ENCODE results near the gene MRPL45.

MRPL45 gene

GRCh38 chr17:38325221-38325851, 28.4 kb downstream of the MRPL45 start:
- DNase-seq = no peak

GRCh38 chr17:38326996-38327792, 30.2 kb downstream of the MRPL45 start:
- no peak for DNase-seq

GRCh38 chr17:38327936-38328335, 31.0 kb downstream of the MRPL45 start:
- no peak for DNase-seq

- no peak for DNase-seq
Observed at GRCh38 chr17:38328620-38329019, 31.7 kb downstream of the MRPL45 start.

- DNase-seq = no peak
Observed at GRCh38 chr17:38329284-38329683, 32.3 kb downstream of the MRPL45 start.

- no peak for DNase-seq
Observed at GRCh38 chr17:38329808-38330730, 33.1 kb downstream of the MRPL45 start.

GRCh38 chr17:38330941-38331411, 34.0 kb downstream of the MRPL45 start:
- DNase-seq = no peak

GRCh38 chr17:38332735-38333134, 35.8 kb downstream of the MRPL45 start:
- no peak for DNase-seq

GRCh38 chr17:38333635-38334295, 36.8 kb downstream of the MRPL45 start:
- no peak for DNase-seq

GRCh38 chr17:38334480-38335364, 37.8 kb downstream of the MRPL45 start:
- no peak for DNase-seq

- no peak for DNase-seq
Observed at GRCh38 chr17:38336838-38337237, 39.9 kb downstream of the MRPL45 start.

GRCh38 chr17:38338053-38338452, 41.1 kb downstream of the MRPL45 start:
- DNase-seq = no peak

GRCh38 chr17:38338535-38338934, 41.6 kb downstream of the MRPL45 start:
- DNase-seq = no peak

GRCh38 chr17:38339891-38340290, 42.9 kb downstream of the MRPL45 start:
- DNase-seq = no peak

- peak; percentile 51 for DNase-seq
Observed at GRCh38 chr17:38341035-38341721, 44.2 kb downstream of the MRPL45 start.

GRCh38 chr17:38342886-38343607, 46.1 kb downstream of the MRPL45 start:
- DNase-seq = no peak

- DNase-seq = no peak
Observed at GRCh38 chr17:38343608-38344419, 46.8 kb downstream of the MRPL45 start, which contains the start of gene GPR179. TSS of gene GPR179 (minus strand) at chr17:38343956. CDS start at chr17:38343789, 167 bp downstream.

- no peak for DNase-seq
Observed at GRCh38 chr17:38344420-38344745, 47.4 kb downstream of the MRPL45 start.

- no peak for DNase-seq
Observed at GRCh38 chr17:38345743-38346142, 48.8 kb downstream of the MRPL45 start.
